ENCODE results near the gene CACNB2.

CACNB2 gene

GRCh38 chr10:18294633-18295032 is 154.4 kb downstream of the CACNB2 start:
- no peak for DNase-seq (ENCODE audit: low read depth)
- no peak overlapping the region for H3K4me3 ChIP-seq (ENCODE audit: low read depth, low read length)

GRCh38 chr10:18297659-18298058 is 157.4 kb downstream of the CACNB2 start:
- no peak for TF ChIP-seq CTCF (conservative IDR thresholded peaks at IDR 0.05; ENCODE audit: low read depth, low read length)
- DNase-seq (ENCODE audit: low read depth) = no peak
- H3K4me3 ChIP-seq (ENCODE audit: low read depth, low read length) = no peak overlapping the region

More at GRCh38 chr10:18294633-18295032, 154.4 kb downstream of the CACNB2 start:
- no peak for TF ChIP-seq CTCF (conservative IDR thresholded peaks at IDR 0.05; ENCODE audit: low read depth, low read length)

DNA sequence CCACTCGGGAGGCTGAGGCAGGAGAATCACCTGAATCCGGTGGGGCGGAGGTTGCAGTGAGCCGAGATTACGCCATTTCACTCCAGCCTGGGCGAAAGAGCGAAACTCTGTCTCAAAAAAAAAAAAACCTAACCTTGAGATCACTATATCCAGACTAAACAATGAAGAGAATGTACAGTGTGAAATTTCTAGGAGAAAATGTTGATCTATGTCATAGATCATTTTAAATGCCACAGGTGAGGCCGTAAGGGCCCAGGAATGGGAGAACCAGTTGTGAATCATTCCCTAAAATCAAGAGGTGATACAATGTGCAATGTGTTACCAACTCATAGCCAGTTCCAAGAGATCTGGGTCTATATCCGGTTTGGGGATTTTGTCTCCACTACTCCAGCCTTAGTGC is 158.0 kb downstream of the CACNB2 start:
- H3K4me3 ChIP-seq (ENCODE audit: low read depth, low read length) = no peak overlapping the region
- DNase-seq (ENCODE audit: low read depth) = no peak
- TF ChIP-seq CTCF (conservative IDR thresholded peaks at IDR 0.05; ENCODE audit: low read depth, low read length) = no peak

- DNase-seq (ENCODE audit: low read depth) = no peak
- no peak overlapping the region for H3K4me3 ChIP-seq (ENCODE audit: low read depth, low read length)
- TF ChIP-seq CTCF (conservative IDR thresholded peaks at IDR 0.05; ENCODE audit: low read depth, low read length) = no peak
These were observed 163.9 kb downstream of the CACNB2 start for GRCh38 chr10:18303851-18304801.

GRCh38 chr10:18306031-18306430 is 165.8 kb downstream of the CACNB2 start:
- no peak overlapping the region for H3K4me3 ChIP-seq (ENCODE audit: low read depth, low read length)
- TF ChIP-seq CTCF (conservative IDR thresholded peaks at IDR 0.05; ENCODE audit: low read depth, low read length) = no peak
- DNase-seq (ENCODE audit: low read depth) = no peak

GRCh38 chr10:18308600-18308999 is 168.4 kb downstream of the CACNB2 start:
- DNase-seq (ENCODE audit: low read depth) = no peak
- no peak overlapping the region for H3K4me3 ChIP-seq (ENCODE audit: low read depth, low read length)
- no peak for TF ChIP-seq CTCF (conservative IDR thresholded peaks at IDR 0.05; ENCODE audit: low read depth, low read length)

- no peak for DNase-seq (ENCODE audit: low read depth)
- H3K4me3 ChIP-seq (ENCODE audit: low read depth, low read length) = no peak overlapping the region
- TF ChIP-seq CTCF (conservative IDR thresholded peaks at IDR 0.05; ENCODE audit: low read depth, low read length) = no peak
These were observed 170.5 kb downstream of the CACNB2 start for GRCh38 chr10:18310761-18311160.
